Osteoblast (primary cell): Measurements from ENCODE around the gene CDKL2. TPM values are rescaled to one million over a fixed set of nuclear protein-coding genes. Genes with fewer than 3 reads are reported as not detected.
A peak's percentile ranks its signal among the peaks of the same experiment; 100 is the strongest.

Source experiments
- DNase-seq: peaks from one replicate; pipeline ENCODE4 v3.0.0; 2011; ENCODE audit warnings: low spot score, mixed read lengths; ENCODE audit not compliant: insufficient read length; ENCODE audit errors: missing footprints
- H2AFZ ChIP-seq: 2 replicates; pipeline ENCODE4 v1.6.0; 2011; ENCODE audit warnings: mild to moderate bottlenecking, low read length
- H3K27ac ChIP-seq: 2 replicates; pipeline ENCODE4 v1.5.1; 2011; ENCODE audit warnings: mild to moderate bottlenecking, low read depth, low read length, moderate library complexity
- H3K27me3 ChIP-seq: 2 replicates; pipeline ENCODE4 v1.6.0; 2012; ENCODE audit warnings: mild to moderate bottlenecking, control low read depth, inconsistent platforms, low read length, moderate library complexity; ENCODE audit not compliant: insufficient read depth
- H3K36me3 ChIP-seq: 2 replicates; pipeline ENCODE4 v1.5.1; 2011; ENCODE audit warnings: mild to moderate bottlenecking, low read length, control low read depth, moderate library complexity; ENCODE audit not compliant: insufficient read depth
- H3K4me1 ChIP-seq: 2 replicates; pipeline ENCODE4 v1.5.1; 2011; ENCODE audit warnings: mild to moderate bottlenecking, low read length, control low read depth, moderate library complexity; ENCODE audit not compliant: insufficient read depth
- H3K4me2 ChIP-seq: 2 replicates; pipeline ENCODE4 v1.6.0; 2011; ENCODE audit warnings: mild to moderate bottlenecking, low read length; ENCODE audit not compliant: insufficient read depth
- H3K4me3 ChIP-seq: fragments of 200-600 bp; sonication (generic); 3 replicates; pipeline ENCODE4 v1.5.1; 2012; ENCODE audit warnings: mild to moderate bottlenecking, low read length, inconsistent platforms; ENCODE audit not compliant: insufficient read depth
- H3K79me2 ChIP-seq: 2 replicates; pipeline ENCODE4 v1.6.0; 2012; ENCODE audit warnings: mild to moderate bottlenecking, low read length, control low read depth, inconsistent platforms; ENCODE audit not compliant: insufficient read depth
- H3K9me3 ChIP-seq: 2 replicates; pipeline ENCODE4 v1.5.1; 2011; ENCODE audit warnings: low read depth, low read length, control low read depth
- H4K20me1 ChIP-seq: 2 replicates; pipeline ENCODE4 v1.6.0; 2012; ENCODE audit warnings: mild to moderate bottlenecking, low read length, control low read depth; ENCODE audit not compliant: insufficient read depth
- total RNA-seq: library from RNA; depleted of rRNA; stranded (reverse); fragments of >200 nt; gene quantifications from 2 replicates; pipeline ENCODE4 v1.2.3, GENCODE V29; 2012
- TF ChIP-seq, protein P1 (sequence below): IDR thresholded peaks from 2 replicates; pipeline ENCODE4 v1.5.1; 2011; ENCODE audit warnings: mild to moderate bottlenecking, low read depth, low read length, moderate library complexity; ENCODE audit errors: extremely low read depth

Gene CDKL2
- total RNA-seq, 1 donor: 0.72 TPM

DNA sequence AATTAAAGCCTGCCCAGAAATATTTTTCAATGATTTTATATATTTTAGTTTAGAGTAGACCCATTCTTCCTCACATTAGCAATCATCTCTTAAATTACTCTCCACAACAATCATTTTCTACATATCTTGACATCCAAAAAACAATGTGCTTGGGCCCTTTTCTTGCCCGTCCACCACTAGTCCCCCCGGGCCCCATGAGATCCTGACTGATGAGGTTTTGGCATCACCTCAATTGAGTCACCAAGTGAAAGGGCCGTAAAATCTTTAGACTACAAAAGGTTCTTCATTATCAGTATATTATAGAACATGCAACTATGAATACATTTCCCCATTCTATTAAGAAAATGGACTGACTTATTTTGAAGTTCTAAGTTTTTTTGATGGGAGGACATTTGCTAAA is 4.0 kb upstream of the CDKL2 start:
- Histone ChIP-seq H3K79me2 (no peaks in the 10 kb centered on the region), H3K36me3 (no peaks in the 10 kb centered on the region), H2AFZ (no peak overlapping the region), H3K9me3 (no peaks in the 10 kb centered on the region), H4K20me1 (no peaks in the 10 kb centered on the region), H3K27ac (no peak overlapping the region), H3K4me1 (peaks cover 17% of the 10 kb centered on the region), H3K4me2 (no peak overlapping the region), H3K27me3 (no peaks in the 10 kb centered on the region), H3K4me3 (no peak overlapping the region)
- DNase-seq: no peak
- TF ChIP-seq, protein P1, sequence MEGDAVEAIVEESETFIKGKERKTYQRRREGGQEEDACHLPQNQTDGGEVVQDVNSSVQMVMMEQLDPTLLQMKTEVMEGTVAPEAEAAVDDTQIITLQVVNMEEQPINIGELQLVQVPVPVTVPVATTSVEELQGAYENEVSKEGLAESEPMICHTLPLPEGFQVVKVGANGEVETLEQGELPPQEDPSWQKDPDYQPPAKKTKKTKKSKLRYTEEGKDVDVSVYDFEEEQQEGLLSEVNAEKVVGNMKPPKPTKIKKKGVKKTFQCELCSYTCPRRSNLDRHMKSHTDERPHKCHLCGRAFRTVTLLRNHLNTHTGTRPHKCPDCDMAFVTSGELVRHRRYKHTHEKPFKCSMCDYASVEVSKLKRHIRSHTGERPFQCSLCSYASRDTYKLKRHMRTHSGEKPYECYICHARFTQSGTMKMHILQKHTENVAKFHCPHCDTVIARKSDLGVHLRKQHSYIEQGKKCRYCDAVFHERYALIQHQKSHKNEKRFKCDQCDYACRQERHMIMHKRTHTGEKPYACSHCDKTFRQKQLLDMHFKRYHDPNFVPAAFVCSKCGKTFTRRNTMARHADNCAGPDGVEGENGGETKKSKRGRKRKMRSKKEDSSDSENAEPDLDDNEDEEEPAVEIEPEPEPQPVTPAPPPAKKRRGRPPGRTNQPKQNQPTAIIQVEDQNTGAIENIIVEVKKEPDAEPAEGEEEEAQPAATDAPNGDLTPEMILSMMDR: no peak

DNA sequence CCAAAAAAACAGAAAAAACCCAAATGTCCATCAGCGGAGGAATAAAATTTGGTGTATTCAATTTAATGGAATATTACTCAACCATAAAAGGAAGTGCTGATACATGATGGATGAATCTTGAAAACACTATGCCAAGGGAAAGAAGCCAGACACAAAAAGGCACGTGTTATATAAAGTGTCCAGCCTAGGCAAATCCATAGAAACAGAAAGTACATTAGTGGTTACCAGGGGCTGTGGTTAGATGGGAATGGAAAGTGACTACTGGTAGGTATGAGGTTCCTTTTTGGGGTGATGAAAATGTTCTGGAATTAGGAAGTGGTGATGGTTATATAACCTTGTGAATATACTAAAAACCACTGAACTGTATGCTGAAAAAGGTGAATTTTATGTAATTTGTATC is 3.5 kb upstream of the CDKL2 start:
- Histone ChIP-seq H3K27me3 (no peaks in the 10 kb centered on the region), H3K9me3 (no peaks in the 10 kb centered on the region), H3K36me3 (no peaks in the 10 kb centered on the region), H2AFZ (no peak overlapping the region), H3K4me3 (no peak overlapping the region), H3K4me1 (peaks cover 17% of the 10 kb centered on the region), H3K79me2 (no peaks in the 10 kb centered on the region), H3K4me2 (no peak overlapping the region), H3K27ac (no peak overlapping the region), H4K20me1 (no peaks in the 10 kb centered on the region)
- DNase-seq: peak; percentile 66
- TF ChIP-seq, protein P1: no peak

DNA sequence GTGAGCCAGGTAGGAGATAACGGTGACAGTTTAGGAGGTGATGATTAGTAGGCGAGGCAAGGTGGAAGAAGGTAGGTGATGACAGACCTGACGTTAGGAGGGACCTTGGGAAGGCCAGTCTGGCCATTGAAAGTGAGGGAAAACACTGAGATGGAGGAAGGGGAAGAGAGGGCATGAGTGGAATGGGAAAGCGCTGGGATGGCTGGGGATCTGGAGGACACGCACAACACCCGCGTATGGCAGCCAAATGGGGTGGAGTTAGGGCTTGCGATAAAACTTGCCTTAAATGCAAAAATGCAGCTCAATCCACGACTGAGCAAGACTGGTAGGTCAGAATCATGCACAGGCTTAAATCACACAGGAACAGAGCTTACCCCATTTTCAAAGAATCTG is 605 bp upstream of the CDKL2 start:
- H3K4me3 ChIP-seq: peak overlapping the region; percentile 81
- no peaks in the 10 kb centered on the region for H3K36me3 ChIP-seq
- TF ChIP-seq, protein P1: no peak
- no peak overlapping the region for H3K27ac ChIP-seq
- peak overlapping the region; percentile 86 for H3K4me2 ChIP-seq
- no peaks in the 10 kb centered on the region for H4K20me1 ChIP-seq
- peaks cover 13% of the 10 kb centered on the region for H3K4me1 ChIP-seq
- H3K27me3 ChIP-seq: no peaks in the 10 kb centered on the region
- peak overlapping the region; percentile 93 for H2AFZ ChIP-seq
- DNase-seq: no peak
- H3K9me3 ChIP-seq: no peaks in the 10 kb centered on the region
- H3K79me2 ChIP-seq: no peaks in the 10 kb centered on the region

DNA sequence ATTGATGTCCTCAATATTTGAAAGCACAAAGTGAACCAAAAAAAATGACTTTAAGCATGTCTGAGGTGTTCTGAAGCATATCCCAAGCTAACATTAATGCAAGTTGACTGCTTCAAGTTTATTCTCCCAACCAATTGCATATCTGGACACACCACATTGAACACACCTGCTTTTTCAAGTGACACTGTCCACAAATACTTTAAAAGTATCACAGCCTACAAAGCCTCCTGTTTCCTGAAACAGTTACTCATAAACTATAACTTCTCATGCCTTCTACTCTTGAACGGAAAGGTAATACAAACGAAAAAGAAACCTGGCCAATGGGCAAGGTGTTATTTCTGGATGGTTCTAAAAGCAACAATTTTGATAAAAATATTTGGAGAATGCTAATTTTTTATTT is 1.1 kb downstream of the CDKL2 start:
- TF ChIP-seq, protein P1: no peak
- H2AFZ ChIP-seq: no peak overlapping the region
- H3K27ac ChIP-seq: no peak overlapping the region
- no peaks in the 10 kb centered on the region for H3K9me3 ChIP-seq
- H3K79me2 ChIP-seq: no peaks in the 10 kb centered on the region
- no peaks in the 10 kb centered on the region for H3K27me3 ChIP-seq
- no peak overlapping the region for H3K4me3 ChIP-seq
- no peaks in the 10 kb centered on the region for H4K20me1 ChIP-seq
- H3K36me3 ChIP-seq: no peaks in the 10 kb centered on the region
- H3K4me2 ChIP-seq: no peak overlapping the region
- H3K4me1 ChIP-seq: peaks cover 13% of the 10 kb centered on the region
- no peak for DNase-seq
